Measurements from ENCODE around the gene MS4A7. TPM values are rescaled to one million over a fixed set of nuclear protein-coding genes. Genes with fewer than 3 reads are reported as not detected.

The MS4A7 gene
- total and polyA plus RNA-seq, 10 donors, result 41.8 to 652 (median 252) TPM

DNA sequence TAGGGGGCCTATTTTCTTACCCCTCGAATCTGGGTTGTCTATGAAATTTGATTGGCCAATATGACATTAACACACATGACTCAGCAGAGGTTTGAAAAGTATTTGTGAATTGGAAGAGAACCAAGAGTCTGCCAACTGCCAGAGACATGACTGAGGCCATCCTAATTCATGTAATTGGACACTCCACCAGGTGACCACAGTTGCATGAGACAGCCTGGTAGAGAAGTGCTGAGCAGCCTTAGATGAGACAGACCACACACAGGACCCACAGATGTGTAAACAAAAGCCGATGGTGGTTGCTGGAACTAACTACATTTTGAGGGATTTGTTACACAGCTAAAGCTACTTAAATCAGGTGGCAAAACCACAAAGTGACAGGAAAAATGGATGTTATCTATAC, 50.2 kb downstream of the MS4A7 start:
- H3K36me3 ChIP-seq, result no peaks in the 10 kb centered on the region
- H3K9me3 ChIP-seq, result no peaks in the 10 kb centered on the region
- no peak for DNase-seq
- no peak for TF ChIP-seq POLR2AphosphoS5 (IDR thresholded peaks at IDR 0.05)
- TF ChIP-seq, protein P1, sequence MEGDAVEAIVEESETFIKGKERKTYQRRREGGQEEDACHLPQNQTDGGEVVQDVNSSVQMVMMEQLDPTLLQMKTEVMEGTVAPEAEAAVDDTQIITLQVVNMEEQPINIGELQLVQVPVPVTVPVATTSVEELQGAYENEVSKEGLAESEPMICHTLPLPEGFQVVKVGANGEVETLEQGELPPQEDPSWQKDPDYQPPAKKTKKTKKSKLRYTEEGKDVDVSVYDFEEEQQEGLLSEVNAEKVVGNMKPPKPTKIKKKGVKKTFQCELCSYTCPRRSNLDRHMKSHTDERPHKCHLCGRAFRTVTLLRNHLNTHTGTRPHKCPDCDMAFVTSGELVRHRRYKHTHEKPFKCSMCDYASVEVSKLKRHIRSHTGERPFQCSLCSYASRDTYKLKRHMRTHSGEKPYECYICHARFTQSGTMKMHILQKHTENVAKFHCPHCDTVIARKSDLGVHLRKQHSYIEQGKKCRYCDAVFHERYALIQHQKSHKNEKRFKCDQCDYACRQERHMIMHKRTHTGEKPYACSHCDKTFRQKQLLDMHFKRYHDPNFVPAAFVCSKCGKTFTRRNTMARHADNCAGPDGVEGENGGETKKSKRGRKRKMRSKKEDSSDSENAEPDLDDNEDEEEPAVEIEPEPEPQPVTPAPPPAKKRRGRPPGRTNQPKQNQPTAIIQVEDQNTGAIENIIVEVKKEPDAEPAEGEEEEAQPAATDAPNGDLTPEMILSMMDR (IDR thresholded peaks at IDR 0.05 in 8 of 11, conservative IDR thresholded peaks at IDR 0.05 in 3 of 11), result no peak
- TF ChIP-seq POLR2A (IDR thresholded peaks at IDR 0.05), result no peak
- intact Hi-C loops (cut with DNase I; ENCODE audit: low total_unique reads), result no loop called here
- H3K4me3 ChIP-seq, result no peak overlapping the region
- no peak overlapping the region for H3K27ac ChIP-seq
- no peaks in the 10 kb centered on the region for H3K27me3 ChIP-seq (replicated peaks in 1 of 7)
- 43 to 54% (median 53%) methylated on average over 2 of the region's 2 CpGs for WGBS, 5 donors
- no peaks in the 10 kb centered on the region for H3K4me1 ChIP-seq

DNA sequence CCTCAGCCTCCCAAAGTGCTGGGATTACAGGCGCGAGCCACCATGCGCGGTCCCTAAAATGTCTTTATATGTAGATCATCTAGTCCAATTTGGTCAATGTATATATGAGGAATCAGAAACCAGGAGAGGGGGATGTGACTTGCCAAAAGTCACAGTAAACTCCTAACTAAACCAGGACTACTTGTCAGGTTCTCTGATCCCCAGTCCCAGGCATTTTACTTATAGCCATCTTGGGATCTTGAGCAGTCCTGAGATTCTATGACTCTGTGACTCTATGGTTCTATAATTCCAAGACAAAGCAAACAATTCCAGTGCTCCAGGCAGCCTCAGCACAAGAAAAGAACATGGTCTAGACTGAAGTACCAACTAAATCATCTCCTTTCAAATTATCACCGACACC, 50.9 kb downstream of the MS4A7 start, which contains the start of gene MS4A5:
MS4A5 (plus strand) TSS at position 301 of the 400 bp plus-strand sequence. CDS start 103 bp downstream, outside the sequence.
- Histone ChIP-seq H3K4me1 (no peaks in the 10 kb centered on the region), H3K36me3 (no peaks in the 10 kb centered on the region), H3K27ac (no peak within 1 kb of the TSS), H3K9me3 (no peaks in the 10 kb centered on the region), H3K27me3 (replicated peaks in 1 of 7) (no peaks in the 10 kb centered on the region), H3K4me3 (no peak within 1 kb of the TSS)
- TF ChIP-seq POLR2AphosphoS5 (IDR thresholded peaks at IDR 0.05), result no peak
- TF ChIP-seq, protein P1 (IDR thresholded peaks at IDR 0.05 in 8 of 11, conservative IDR thresholded peaks at IDR 0.05 in 3 of 11), result no peak
- TF ChIP-seq POLR2A (IDR thresholded peaks at IDR 0.05), result no peak
- no peak for DNase-seq
- 96 to 99% (median 97%) methylated on average over 5 of the region's 5 CpGs for WGBS, 5 donors
- intact Hi-C loops (cut with DNase I; ENCODE audit: low total_unique reads), result no loop called here

DNA sequence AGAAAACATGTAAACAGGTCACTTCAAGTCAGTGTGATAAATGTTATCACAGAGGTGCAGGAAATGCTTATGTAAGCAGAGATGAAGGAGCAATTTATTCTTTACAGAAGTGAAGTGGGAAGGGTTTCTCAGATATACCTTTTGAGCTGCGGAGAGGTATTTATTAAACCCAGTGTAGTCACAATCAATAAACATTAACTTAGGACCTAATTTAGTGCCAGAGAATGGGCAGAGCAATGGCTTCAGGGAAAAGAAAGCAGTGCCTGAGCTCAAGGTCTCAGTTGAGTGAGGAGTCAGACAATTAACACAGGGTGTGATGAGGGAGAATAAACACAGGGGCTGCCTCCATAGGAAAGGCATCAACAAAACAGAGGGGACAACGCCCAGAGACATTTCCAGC, 52.9 kb downstream of the MS4A7 start:
- no peak for DNase-seq
- no peaks in the 10 kb centered on the region for H3K27me3 ChIP-seq (replicated peaks in 1 of 7)
- no peak overlapping the region for H3K27ac ChIP-seq
- H3K4me1 ChIP-seq, result no peaks in the 10 kb centered on the region
- intact Hi-C loops (cut with DNase I; ENCODE audit: low total_unique reads), result no loop called here
- WGBS, 5 donors, result 71 to 85% (median 80%) methylated on average over 2 of the region's 2 CpGs
- no peaks in the 10 kb centered on the region for H3K9me3 ChIP-seq
- H3K36me3 ChIP-seq, result no peaks in the 10 kb centered on the region
- no peak for TF ChIP-seq POLR2A (IDR thresholded peaks at IDR 0.05)
- TF ChIP-seq, protein P1 (IDR thresholded peaks at IDR 0.05 in 8 of 11, conservative IDR thresholded peaks at IDR 0.05 in 3 of 11), result no peak
- TF ChIP-seq POLR2AphosphoS5 (IDR thresholded peaks at IDR 0.05), result no peak
- H3K4me3 ChIP-seq, result no peak overlapping the region

DNA sequence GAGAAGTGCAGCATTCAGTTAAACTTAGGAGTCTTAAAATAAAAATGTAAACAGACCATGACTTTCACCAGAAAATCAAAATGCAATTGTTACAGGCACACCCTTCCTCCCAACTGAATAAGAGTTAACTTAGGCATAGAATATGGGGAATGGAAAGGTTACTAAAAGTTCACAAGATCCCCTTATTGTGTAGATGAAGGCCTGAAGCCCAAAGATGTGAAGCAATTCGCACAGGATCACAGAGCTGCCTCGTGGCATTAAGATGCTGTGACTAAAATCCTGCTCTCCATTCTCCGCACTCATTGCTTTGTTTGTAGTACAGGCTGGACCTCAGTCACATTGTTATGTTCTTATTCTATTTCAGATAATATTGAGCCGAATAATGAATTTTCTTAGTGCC, 55.1 kb downstream of the MS4A7 start:
- Histone ChIP-seq H3K4me1 (no peaks in the 10 kb centered on the region), H3K4me3 (no peak overlapping the region), H3K9me3 (no peaks in the 10 kb centered on the region), H3K27me3 (replicated peaks in 1 of 7) (no peaks in the 10 kb centered on the region), H3K36me3 (no peaks in the 10 kb centered on the region), H3K27ac (no peak overlapping the region)
- DNase-seq, result no peak
- 74 to 87% (median 80%) methylated on average over 4 of the region's 4 CpGs for WGBS, 5 donors
- intact Hi-C loops (cut with DNase I; ENCODE audit: low total_unique reads), result no loop called here
- TF ChIP-seq, protein P1 (IDR thresholded peaks at IDR 0.05 in 8 of 11, conservative IDR thresholded peaks at IDR 0.05 in 3 of 11), result no peak
- TF ChIP-seq POLR2AphosphoS5 (IDR thresholded peaks at IDR 0.05) (no peak), POLR2A (IDR thresholded peaks at IDR 0.05) (no peak)

Other genes with a start within 250 kb of the MS4A7 start
- 100 to 1,000 TPM; 109 to 560 (median 309) TPM for gene MS4A6A, start 195.4 kb upstream of the MS4A7 start, total RNA-seq
- gene MS4A6A, start 195.4 kb upstream of the MS4A7 start, polyA plus RNA-seq, result 100 to 1,000 TPM; 121 to 197 (median 176) TPM
- 10 to 100 TPM in 5 of 7 donors, 1 to 10 TPM in 2; 2.3 to 25.4 (median 13.7) TPM for gene MS4A4E, start 135.4 kb upstream of the MS4A7 start, total RNA-seq
- gene MS4A4E, start 135.4 kb upstream of the MS4A7 start, polyA plus RNA-seq, result 1 to 10 TPM; 1.9 to 3.3 (median 3.2) TPM
- gene MS4A4A, start 97.9 kb upstream of the MS4A7 start, total RNA-seq, result 100 to 1,000 TPM in 3 of 7 donors, 10 to 100 TPM in 4; 28.2 to 130 (median 85.5) TPM
- 10 to 100 TPM; 24.3 to 48.7 (median 26.1) TPM for gene MS4A4A, start 97.9 kb upstream of the MS4A7 start, polyA plus RNA-seq
- 100 to 1,000 TPM in 1 of 7 donors, 1 to 10 TPM in 4, under 1 TPM in 1, not detected in 1; 0.95 to 128 (median 4.7) TPM for gene MS4A6E, start 51.3 kb upstream of the MS4A7 start, total RNA-seq
- gene MS4A6E, start 51.3 kb upstream of the MS4A7 start, polyA plus RNA-seq, result 10 to 100 TPM in 1 of 3 donors, 1 to 10 TPM in 1, under 1 TPM in 1; 0.65 to 10.5 (median 7.2) TPM
- 10 to 100 TPM in 2 of 7 donors, 1 to 10 TPM in 5; 2.6 to 18.0 (median 6.3) TPM for gene MS4A14, start 17.9 kb downstream of the MS4A7 start, total RNA-seq
- gene MS4A14, start 17.9 kb downstream of the MS4A7 start, polyA plus RNA-seq, result 1 to 10 TPM; 1.0 to 5.3 (median 2.4) TPM
- gene MS4A5, start 51.0 kb downstream of the MS4A7 start, total RNA-seq, result not detected
- not detected for gene MS4A5, start 51.0 kb downstream of the MS4A7 start, polyA plus RNA-seq
- gene MS4A1, start 77.3 kb downstream of the MS4A7 start, total RNA-seq, result 100 to 1,000 TPM; 237 to 532 (median 344) TPM
- gene MS4A1, start 77.3 kb downstream of the MS4A7 start, polyA plus RNA-seq, result 1,000 to 10,000 TPM in 1 of 3 donors, 100 to 1,000 TPM in 2; 575 to 1,116 (median 717) TPM
- not detected for gene MS4A12, start 114.2 kb downstream of the MS4A7 start, total RNA-seq
- under 1 TPM in 1 of 3 donors, not detected in 2; 0.10 TPM for gene MS4A12, start 114.2 kb downstream of the MS4A7 start, polyA plus RNA-seq
- gene MS4A13, start 136.9 kb downstream of the MS4A7 start, total RNA-seq, result not detected
- gene MS4A13, start 136.9 kb downstream of the MS4A7 start, polyA plus RNA-seq, result not detected

All from spleen (tissue), 11 donors.